RKO (cell line): ENCODE data around the gene NIPAL3.

Source experiments
- DNase-seq: peaks from one replicate; pipeline ENCODE4 v3.0.0-alpha.2; 2016; ENCODE audit warnings: low spot score

The NIPAL3 gene

DNA sequence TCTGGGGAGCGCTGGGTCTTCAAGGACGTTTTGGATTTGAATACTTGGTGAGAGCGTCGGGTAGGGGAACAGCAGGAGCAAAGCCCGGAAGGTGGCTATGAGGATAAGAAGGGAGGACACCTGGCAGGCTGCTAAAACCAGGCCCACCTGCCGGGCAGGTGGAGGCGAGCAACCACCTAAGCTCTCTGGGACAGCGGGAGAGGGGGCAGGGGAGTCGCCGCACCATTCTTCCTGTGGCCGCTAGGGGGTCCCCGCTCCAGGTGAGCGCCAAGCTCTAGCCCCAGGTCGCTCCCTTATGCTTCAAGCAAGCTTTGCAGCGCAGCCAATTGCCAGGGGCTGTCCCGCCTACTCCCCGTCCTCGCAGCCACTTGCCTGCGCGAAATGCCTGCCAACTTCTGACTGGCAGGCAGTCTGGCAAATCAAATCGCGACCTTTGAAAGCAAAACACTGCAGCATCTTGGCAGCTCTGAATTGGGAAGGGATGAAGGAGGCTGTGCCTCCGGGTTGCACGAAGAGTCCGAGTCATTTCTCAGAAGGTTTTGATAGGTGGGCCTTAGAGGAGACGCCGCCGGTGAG is at the start of gene NIPAL3:
Gene NIPAL3, plus strand, starts transcription at position 469 of the 576 bp plus-strand sequence. CDS start 3,746 bp downstream, outside the sequence.
- peak; percentile 98 for DNase-seq

DNA sequence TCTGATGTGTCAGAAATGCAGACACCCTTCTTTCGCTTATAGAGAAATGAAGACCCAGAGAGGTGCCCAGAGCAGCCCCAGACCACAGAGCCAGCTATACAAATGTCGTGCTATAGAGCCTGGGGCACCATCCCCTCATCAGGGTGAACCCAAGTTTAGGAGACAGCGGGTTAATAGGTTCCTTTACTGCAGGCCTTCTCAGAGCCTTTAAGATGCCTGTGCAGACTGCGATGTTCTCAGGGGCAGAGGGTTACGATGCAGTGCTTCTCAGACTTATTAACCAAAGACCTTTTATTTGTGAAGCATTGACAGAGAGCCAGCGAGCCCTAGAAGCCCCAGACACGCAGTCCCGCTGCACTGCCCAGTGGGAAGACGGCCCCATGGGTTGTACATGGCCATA is 48.9 kb upstream of the NIPAL3 start:
- no peak for DNase-seq

DNA sequence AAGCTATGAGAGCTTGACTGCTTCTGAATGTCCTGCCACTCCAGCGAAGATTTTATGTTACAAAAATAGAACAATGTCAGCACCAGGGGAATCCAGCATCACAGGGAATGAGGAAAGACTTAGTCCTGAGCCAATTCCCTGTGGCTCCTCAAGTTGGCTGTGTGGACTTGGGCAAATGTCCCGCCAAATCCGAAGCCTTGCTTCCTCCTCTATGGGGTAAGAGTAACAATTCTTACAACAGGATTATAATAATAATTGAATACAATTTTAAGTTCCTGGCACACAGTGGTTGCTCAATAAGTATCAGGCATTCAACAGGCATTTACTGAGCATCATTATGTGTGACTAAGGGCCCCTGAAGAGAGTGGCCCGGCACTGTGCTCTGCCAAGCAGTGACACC is 46.4 kb upstream of the NIPAL3 start:
- DNase-seq, result no peak

DNA sequence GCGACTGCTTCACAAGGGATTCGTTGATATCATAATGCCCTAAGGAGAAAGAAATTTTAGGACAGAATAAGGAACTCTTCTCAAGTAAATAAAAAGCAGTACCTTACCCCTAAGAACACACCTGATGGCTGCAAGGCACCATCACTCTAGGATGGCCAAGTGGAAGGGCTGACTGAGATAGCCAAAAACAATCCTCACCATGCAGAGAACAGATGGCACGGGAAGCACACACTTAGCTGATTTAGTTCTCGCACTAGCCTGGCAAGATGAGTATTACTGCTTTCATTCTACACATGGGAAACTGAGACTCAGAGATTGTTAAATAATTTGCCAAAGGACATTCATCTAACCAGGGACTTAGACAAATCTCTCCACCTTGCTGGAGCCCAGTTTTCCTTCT is 45.8 kb upstream of the NIPAL3 start:
- DNase-seq, result no peak

DNA sequence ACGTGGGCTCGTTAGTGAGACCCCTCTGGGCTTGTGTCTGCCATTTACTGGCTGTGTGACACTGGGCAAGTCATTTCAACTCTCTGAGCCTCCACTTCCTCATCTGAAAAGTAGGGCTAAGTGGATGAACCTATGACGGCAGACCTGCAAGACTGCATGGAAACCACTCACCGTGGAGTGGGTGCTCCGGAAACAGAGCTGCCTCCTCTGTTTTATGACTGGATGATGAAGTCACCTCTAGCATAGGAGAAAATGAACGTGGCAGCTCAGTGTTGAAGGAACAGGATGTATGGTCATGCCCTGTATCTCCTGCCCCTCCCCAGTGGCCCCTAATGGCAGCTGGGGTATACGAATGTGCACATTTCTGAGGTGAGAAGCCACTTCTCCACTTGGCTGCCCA is 42.6 kb upstream of the NIPAL3 start:
- DNase-seq, result no peak

DNA sequence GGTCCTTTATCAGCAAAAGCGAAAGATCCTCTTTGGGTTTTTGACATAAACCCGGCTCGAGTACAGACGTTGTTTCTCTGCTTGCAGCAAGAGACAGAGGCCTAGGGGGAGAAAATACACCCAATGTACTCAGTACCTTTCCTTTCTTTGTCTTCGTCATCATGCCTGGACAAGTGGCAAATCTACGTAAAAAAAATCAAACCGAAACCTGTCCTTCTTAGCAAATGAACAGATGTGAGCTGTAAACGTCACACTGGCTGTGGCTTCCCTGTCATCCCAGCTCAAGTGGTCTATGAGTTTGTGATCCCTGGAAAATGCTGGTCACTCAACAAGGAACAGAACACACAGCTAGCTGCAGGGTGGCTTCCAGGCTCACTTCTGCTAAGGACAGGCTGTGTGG is 41.9 kb upstream of the NIPAL3 start:
- DNase-seq, result no peak

DNA sequence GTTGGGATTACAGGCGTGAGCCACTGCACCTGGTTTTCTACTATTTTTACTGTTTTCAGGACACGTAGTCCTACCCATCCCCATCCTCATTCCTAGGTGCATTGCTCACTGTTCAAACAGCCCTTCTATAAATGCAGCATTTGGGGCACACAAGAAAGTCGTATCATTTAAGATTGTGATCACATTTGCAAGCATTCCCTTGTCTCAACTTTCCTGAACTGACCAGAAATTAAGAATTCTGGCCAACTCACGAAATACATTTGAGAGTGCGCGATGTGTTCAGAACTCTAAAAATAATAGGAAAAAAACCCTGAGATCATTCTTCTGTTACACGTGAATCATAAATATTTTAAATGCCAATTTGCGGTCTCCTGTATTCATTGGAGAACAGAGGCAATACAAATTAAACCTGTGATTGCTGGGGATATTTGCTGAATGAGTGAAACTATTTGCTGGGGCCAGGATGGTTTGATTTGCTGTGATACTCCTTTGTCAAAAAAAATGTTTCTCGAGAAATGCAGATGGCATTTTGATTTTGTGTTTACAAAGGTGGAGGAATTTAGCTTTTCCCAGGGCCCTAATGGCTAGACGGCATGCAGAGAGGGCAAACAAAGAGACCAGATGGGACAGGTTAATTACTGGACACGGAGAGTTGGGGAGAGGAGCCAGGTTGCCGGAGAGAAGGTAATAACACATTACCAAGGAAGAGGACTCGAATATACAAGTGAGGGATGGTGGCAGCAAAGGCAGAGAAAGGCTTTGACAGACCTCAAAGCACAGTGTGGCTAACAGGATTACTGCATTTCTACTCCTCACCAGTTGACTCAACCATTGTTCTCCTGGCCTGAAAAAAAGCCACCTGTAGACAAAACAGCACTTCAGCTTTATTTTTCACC is 40.5 kb upstream of the NIPAL3 start:
- no peak for DNase-seq

DNA sequence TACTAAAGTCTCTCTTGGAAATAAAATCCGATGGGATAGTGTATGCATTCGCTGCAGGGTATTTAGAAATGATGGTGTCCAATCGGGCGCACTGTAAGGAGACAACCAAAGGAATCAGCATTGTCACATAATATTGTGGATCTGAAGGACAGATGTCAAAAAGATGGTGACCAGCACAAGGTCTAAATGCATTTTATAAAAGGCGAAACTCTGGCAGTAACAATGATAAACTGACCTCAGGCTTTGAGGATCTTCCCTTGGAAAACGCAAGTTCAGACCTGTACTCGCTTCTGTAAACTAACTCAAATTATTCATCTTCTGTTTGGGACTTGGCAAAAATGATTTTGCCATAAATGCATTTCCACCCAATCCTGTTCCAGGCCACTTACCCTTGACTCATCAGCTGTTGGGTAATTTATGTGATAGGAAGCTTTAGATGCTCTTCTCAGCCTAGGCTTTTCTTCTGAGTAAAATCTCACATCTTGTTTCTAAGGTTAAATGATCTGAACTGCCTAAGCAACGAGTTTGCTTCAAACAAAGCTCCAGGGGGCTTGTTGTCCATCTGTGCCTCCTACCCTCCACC is 35.8 kb upstream of the NIPAL3 start:
- no peak for DNase-seq

DNA sequence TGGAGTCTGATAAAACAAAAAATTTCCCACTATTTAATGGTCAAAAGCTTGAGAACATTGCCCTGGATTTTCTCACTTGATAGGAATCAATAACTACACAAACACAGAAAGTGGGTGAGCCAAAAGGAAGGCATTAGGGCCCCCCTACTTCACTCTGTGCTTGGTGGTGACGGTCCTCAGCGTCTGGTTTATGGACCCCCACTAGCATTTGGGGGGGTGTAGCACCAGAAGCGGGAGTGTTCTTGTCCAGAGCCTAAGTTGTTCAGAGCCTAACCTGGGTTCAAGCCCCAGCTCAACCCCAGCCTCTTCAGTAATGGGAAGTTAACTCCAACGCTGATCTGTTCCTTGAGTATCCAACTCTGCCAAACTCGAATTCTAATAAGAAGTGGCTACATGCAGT is 35.1 kb upstream of the NIPAL3 start:
- DNase-seq, result no peak

DNA sequence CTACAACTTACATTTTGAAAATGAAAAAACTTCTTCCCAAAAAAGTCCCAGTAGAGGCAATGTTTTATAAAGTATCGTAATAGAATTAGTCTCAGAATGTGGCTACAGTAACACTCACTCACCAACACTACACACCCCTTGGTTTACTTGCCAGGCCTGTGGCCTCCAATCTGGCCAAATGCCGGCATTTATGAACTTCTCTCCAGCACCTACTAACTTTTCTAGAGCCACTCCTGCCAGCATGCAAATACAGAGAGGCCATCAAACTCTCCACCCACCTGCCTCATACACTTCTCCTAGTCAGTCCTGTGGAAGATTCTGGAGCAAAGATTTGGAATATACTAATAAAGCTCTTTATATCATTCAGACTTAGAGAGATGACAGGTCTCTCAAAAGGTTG is 34.3 kb upstream of the NIPAL3 start:
- no peak for DNase-seq

DNA sequence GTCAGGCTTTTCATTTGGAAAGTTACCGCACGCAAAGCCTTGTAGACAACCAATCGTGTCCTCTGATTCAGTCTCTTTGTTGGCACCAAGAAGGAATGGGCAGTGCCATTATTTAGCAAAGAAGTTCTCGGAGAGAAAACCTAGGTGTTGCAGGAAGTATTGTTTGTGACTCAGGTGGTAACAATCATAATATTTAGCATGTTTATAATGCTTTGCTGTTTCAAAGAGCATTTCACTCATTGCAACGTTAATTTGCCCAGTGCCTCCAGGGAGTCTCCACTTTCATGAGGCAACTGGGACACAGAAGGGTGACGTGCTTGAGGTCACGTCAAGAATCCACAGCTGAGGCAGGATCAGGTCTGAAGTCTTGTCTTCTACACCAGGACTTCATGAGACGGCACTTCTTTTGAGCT is 33.4 kb upstream of the NIPAL3 start:
- DNase-seq, result no peak

DNA sequence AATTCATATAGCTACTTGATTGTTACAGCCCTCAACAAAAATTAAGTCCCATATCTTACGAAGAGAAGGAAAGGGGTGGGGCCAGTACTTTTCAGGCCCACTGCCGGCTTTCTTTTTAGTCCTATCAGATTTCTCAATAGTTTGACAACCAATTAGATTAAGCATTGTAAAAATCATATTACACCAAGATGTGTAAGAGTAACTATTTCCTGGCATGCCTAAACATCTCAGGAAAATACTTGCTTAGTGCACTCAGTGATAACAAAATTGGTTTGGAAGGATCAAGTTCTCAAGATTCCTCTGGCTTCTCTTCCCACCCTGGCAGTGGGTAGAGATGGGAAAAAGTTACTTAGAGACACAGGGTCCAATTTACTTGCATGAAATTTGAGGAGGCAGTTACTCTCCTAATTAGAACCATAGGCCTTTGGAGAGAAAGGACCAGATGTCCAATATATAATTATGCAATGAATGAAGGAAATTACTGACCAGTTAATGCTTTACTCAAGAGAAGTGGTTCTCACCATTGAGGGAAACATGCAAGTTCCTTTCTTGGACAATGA is 32.1 kb upstream of the NIPAL3 start:
- DNase-seq, result no peak

DNA sequence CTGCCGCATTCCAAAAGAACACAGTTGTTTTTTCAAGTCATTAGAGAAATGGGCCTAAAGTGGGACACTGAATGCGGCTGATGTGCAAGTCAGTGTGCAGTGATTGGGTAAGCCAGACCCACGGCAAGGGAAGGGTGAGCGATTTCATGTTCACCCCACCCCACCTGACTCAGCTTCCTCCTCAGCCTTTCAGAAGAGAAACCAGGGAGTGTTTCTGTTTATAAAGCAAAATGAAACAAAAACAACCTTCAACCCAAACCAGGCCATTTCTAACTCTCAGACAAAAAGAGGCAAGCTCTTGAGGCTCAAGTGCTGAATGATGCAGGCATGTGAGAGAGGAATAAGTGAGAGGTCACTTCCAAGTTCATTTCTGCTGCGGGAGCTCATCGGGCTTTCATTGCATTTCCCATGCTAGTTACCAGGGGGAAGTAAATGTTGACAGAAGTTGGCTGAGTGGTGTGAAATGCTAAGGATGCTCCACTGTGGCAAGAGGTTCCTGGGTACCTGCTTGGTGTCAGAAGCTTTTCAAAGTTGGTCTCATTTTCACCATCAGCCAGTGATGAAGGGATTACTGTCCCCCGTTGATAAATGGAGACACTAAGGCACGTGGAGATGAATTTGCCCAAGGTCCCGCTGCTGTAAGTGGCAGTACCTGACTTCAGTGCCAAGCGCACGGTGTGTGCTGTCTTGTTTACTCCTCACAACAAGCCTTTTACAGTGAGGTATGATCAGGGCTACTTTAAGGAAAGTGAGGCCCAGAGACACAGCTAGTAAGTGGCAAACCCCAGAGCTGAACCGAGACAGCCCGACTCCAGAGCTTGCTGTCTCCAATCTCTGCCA is 31.1 kb upstream of the NIPAL3 start:
- no peak for DNase-seq

DNA sequence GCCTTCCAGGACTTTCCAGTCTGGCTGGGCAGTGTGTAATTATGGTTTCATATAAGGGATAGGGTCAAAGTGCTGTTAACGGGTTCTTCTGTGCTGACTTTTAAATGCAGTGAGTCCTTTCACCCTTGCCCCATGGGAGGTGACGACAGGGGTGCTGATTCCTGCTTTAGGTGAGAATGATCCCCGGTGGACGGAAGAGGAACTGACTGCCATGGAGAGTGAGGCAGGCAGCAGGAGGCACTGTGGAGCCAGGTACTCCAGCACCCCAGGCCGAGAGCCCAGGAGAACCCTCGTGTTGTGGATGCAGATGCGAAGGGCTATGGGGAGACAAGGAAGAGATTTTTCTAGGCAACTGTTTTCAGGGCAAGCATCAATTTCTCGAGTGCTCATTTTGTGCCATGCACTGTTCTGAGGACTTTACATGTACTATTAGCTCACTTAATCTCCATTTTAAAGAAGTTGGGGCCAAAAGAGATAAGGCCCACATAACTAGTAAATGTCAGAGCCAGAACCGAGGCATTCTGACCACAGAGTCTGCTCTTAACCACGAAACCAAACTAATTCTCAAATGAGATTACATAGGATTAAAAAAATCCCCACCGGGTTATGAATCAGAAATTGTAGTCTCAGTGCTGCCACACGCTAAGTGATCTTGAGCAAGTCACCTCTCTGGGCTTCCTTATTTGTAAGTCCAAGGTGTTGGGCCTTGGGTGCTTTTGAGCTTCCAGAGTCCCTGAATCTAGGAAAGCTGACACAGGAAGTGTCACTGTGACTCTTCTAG is 30.3 kb upstream of the NIPAL3 start:
- no peak for DNase-seq

DNA sequence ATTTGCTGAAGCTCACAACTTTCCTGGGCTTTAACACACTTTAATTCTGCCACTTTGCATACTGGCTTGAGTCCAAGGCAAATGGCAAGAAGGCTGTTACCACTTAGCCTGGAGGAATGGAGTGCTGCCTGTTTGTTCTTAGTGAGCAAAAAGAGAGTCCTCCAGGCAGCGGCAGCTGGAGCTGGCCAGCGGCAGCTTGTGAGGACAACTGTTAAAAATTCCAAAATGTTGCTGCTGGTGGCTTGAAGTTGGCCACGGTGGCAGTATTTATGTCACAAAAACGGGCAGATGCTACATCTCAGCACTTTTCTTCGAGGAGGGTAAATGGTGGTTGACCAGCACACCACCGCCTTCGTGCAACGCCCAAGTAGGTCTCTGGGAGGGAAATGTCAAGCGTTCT is 29.4 kb upstream of the NIPAL3 start:
- DNase-seq, result no peak

DNA sequence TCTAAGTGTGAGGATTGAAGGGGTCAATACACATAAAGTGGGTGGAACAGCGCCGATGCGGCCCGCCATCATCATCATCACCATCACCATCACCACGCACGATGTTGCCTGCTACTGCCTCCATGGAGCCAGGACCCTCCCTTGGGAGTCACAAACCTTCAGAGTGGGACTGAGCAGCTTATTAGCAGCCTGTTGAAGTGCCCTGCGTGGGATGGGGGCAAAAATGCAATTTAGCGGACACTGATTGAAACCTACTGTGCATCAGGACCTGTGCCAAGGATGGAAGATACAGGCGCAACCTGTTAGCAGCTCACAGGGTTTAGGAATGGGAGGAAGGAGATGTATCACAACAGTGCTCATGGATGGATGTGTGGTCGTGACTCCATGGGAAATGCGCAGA is 28.7 kb upstream of the NIPAL3 start:
- no peak for DNase-seq

DNA sequence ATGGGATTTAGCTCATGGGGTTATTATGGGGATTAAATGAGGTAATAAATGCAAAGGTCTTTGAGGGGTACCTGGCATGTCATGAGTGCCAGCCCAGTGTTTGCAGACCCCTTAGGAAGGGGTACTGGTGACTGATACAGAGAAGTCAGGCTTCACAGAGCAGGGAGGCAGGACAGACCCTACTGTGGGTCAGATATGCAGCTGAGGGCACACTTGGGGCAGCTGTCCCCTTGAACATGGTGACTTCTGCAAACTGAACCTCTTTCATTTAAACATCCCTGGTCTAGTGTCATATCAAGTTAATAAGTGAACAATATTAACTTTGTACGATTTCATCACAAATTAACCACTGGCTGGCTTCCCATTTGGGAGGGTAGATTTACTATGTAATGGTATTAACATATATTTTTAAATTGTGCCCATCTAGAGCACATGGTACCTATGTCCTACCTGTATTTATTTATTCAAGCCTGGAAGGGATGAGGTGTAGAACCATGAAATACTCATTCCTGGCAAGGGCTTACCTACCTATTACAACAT is 27.9 kb upstream of the NIPAL3 start:
- DNase-seq, result no peak

DNA sequence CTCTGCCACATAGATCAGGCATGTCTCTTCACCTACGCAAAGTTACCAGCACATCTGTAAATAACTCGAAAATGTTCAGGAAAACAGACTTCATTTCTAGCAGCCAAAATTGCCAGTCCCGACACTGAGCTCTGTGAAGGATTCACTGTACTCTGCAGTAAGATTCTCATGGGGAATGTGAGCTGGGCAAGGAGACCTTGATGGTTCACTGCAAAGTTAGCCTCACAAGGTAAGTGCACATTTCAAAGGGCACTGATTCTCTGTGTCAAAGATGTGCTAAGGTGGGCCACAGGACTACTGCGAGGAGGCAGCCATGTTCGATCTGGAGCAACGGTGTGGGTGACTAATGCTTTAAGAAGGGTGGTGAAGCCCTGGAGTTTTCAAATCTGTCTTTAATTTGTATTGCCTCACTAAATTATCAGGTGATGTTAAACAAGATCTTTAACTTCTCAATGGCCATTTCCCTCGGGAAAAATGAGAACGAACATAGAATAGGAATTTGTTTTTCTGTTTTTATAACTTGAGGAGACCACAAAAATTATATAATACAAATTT is 27.2 kb upstream of the NIPAL3 start:
- DNase-seq, result no peak

DNA sequence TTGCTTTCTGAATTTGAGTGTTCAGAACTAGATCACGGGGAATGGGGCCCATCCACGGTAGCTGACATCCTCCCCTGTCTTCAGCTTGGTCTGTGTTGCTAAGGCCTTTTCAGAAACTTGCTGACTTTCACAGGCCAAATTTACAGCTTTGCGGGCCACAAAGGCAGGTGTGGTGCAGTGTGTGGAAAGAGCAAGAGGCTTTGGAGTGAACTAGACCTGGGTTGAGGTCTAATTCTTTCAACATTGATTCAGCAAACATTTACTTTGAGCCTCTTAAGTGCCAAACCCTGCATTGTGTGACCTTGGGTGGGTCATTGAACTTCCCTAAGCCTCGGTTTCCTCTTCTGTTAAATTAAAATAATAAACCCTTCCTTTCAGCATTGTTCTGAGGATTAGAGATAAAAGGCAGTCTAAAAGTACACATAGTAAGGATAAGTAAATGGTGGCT is 26.3 kb upstream of the NIPAL3 start:
- no peak for DNase-seq

DNA sequence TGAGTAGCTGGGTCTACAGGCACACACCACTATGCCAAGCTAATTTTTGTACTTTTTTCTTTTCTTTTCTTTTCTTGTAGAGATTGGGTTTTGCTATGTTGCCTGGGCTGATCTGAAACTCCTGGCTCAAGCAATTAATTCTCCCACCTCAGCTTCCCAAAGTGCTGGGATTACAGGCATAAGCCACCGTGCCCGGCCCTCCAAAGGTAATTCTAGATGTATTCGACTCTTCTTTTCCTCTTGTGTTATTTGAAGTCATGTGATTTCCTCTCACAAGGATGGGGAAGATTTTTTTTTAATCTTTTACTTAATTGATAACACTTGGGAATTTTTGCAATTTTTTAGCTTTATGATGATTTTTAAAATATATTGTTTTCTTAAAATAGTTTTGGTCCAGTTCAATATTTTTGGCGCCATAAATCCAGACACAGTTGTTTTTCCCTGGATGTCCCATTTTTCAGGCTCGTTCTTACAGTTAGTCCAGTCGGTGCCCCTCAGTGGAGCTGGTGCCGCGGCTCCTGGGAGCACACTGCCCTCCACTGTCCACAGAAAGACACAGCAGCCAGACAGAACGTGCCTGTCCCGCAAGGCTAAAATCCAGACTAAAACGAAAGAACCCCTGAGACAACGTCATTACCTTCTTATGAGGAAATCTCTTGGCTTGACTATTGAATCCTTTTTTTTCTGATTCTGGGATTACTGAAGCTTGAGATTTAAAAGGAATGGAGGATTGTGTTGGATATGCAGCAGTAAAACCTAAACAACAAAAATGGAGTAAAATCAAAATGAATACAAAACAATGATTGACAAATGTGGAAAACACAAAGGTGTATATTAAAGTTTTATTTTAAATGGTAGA is 24.4 kb upstream of the NIPAL3 start:
- DNase-seq, result peak; percentile 68
